Adrenal gland (tissue), 12 donors: ENCODE measurements around the gene MMADHC. TPM values are rescaled to one million over a fixed set of nuclear protein-coding genes. Genes with fewer than 3 reads are reported as not detected.
A peak's percentile ranks its signal among the peaks of the same experiment; 100 is the strongest.

Source experiments
- DNase-seq, 7 donors: peaks; one replicate each; pipeline ENCODE4 v3.0.0-alpha.2; 2019 to 2020
- H3K27ac ChIP-seq, 5 donors: fragments of 200-600 bp; sonication (generic) in 4 of 5; 1 replicate in 3 of 5; 2 replicates in 2 of 5; pipeline versions ENCODE4 v1.5.1 to v1.8.0; 2016 to 2020; ENCODE audit warnings: mild to moderate bottlenecking in 1 of 5
- H3K27me3 ChIP-seq: fragments of 200-600 bp; 2 replicates; pipeline ENCODE4 v1.8.0; 2021
- H3K36me3 ChIP-seq, 2 donors: fragments of 200-600 bp; replicated peaks in 1 of 2; 1 replicate in 1 of 2; 2 replicates in 1 of 2; pipeline versions ENCODE4 v1.5.1 to v1.8.0; 2018 to 2022
- H3K4me1 ChIP-seq, 2 donors: fragments of 200-600 bp; replicated peaks in 1 of 2; 1 replicate in 1 of 2; 2 replicates in 1 of 2; pipeline versions ENCODE4 v1.5.1 to v1.8.0; 2018 to 2021
- H3K4me3 ChIP-seq, 4 donors: fragments of 200-600 bp; sonication (generic) in 3 of 4; one replicate each; pipeline ENCODE4 v1.5.1; 2016 to 2018
- H3K9me3 ChIP-seq, 3 donors: fragments of 200-600 bp; sonication (generic) in 1 of 3; replicated peaks in 1 of 3; 1 replicate in 2 of 3; 2 replicates in 1 of 3; pipeline versions ENCODE4 v1.5.1 to v1.8.0; 2016 to 2021
- CTCF ChIP-seq, 6 experiments: fragments of 450-650 bp in 4 of 6; fragments of 200-600 bp in 2 of 6; sonication (generic) in 1 of 6; IDR thresholded peaks; 1 replicate in 5 of 6; 2 replicates in 1 of 6; pipeline versions ENCODE4 v1.5.1 to v1.8.0; 2016 to 2021; ENCODE audit warnings: antibody characterized with exemption in 6 of 6, mild to moderate bottlenecking in 2 of 6, moderate library complexity in 1 of 6
- POLR2A ChIP-seq, 2 donors: fragments of 450-650 bp; IDR thresholded peaks; one replicate each; pipeline ENCODE4 v1.6.1; 2017; ENCODE audit warnings: antibody characterized with exemption in 2 of 2, mild to moderate bottlenecking in 2 of 2, moderate library complexity in 1 of 2
- WGBS, 4 donors: extraction: QIAGEN DNeasy Blood & Tissue Kit in 2 of 4; methylation state at CpG; one replicate each; pipeline versions ENCODE4 v1.1.5 to v1.1.7; 2013 to 2017; 5-methylcytosine and 5-hydroxymethylcytosine counted together
- intact Hi-C, 2 donors: fragments of 100-400 bp; cut with DNase I; formaldehyde crosslinking; loops; one replicate each; pipeline versions ENCODE4 v1.14.1 to v1.15.0; 2022 to 2023
- polyA plus RNA-seq, 3 donors: library from polyadenylated mRNA; stranded (reverse); fragments of 200-250 nt in 2 of 3; fragments of 350-450 nt in 1 of 3; fragmentation: Illumina TruSeq in 1 of 3; extraction: RNeasy Lipid Tissue Mini Kit (QIAGEN cat#74804) in 1 of 3; gene quantifications; one replicate each; pipeline ENCODE4 v1.2.3, GENCODE V29; 2013 to 2014
- total RNA-seq, 9 donors: library from RNA; depleted of rRNA in 4 of 9; stranded (reverse); fragments of >200 nt in 4 of 9; fragments of 120-200 nt in 1 of 9; fragmentation: NEBNext Ultra II Directional in 1 of 9; extraction: Animal tissue kit (Norgen Biotek cat#: 25700) in 1 of 9; gene quantifications; one replicate each; pipeline versions ENCODE4 v1.1.0 to v1.2.4, GENCODE V29; 2013 to 2023
- donor health status: healthy with polysubstance abuse.
- donor health status: Bipolar disorder and iron deficiency.
- donor health status: DM: yes; HTN: yes; CAD: no.
- donor health status: DM: no; HTN: no; CAD: no.
- donor health status: DM: no; HTN: no; CAD: no.
- donor health status: DM: yes; HTN: yes; CAD: no.

The MMADHC gene
- total and polyA plus RNA-seq, 12 donors: 28.0 to 179 (median 91.0) TPM

- no peak for DNase-seq
- TF ChIP-seq CTCF (IDR thresholded peaks at IDR 0.05) (no peak), POLR2A (IDR thresholded peaks at IDR 0.05) (no peak)
- Histone ChIP-seq H3K4me1 (peaks cover 7 to 30% of the 10 kb centered on the region in 2 donors), H3K9me3 (no peaks in the 10 kb centered on the region), H3K27ac (no peak overlapping the region), H3K36me3 (peaks cover 0 to 60% of the 10 kb centered on the region in 2 donors), H3K4me3 (no peak overlapping the region), H3K27me3 (no peaks in the 10 kb centered on the region)
- WGBS, 4 donors: 72 to 80% (median 77%) methylated on average over 2 of the region's 2 CpGs
- intact Hi-C loops: no loop called here
These were observed 11.8 kb downstream of the MMADHC start for GRCh38 chr2:149575752-149576151.

- Histone ChIP-seq H3K4me1 (peaks cover 7 to 26% of the 10 kb centered on the region in 2 donors), H3K27me3 (no peaks in the 10 kb centered on the region), H3K4me3 (no peak overlapping the region), H3K9me3 (no peaks in the 10 kb centered on the region), H3K36me3 (peaks cover 0 to 60% of the 10 kb centered on the region in 2 donors), H3K27ac (no peak overlapping the region)
- intact Hi-C loops: no loop called here
- TF ChIP-seq POLR2A (IDR thresholded peaks at IDR 0.05) (no peak), CTCF (IDR thresholded peaks at IDR 0.05) (no peak)
- no peak for DNase-seq
These were observed 12.3 kb downstream of the MMADHC start for GRCh38 chr2:149575277-149575676.

GRCh38 chr2:149573760-149574159, 13.8 kb downstream of the MMADHC start:
- Histone ChIP-seq H3K27me3 (no peaks in the 10 kb centered on the region), H3K4me3 (no peak overlapping the region), H3K9me3 (no peaks in the 10 kb centered on the region), H3K36me3 (peaks cover 0 to 64% of the 10 kb centered on the region in 2 donors), H3K4me1 (peaks cover 7 to 15% of the 10 kb centered on the region in 2 donors), H3K27ac (no peak overlapping the region)
- no peak for DNase-seq
- no peak for TF ChIP-seq POLR2A (IDR thresholded peaks at IDR 0.05)
- peak in 4 of 6 experiments; percentile 6 to 52 (median 35) for TF ChIP-seq CTCF (IDR thresholded peaks at IDR 0.05)
- WGBS, 4 donors: 41 to 53% (median 47%) methylated on average over 2 of the region's 2 CpGs
- intact Hi-C loops: no loop called here

GRCh38 chr2:149572102-149572953, 15.2 kb downstream of the MMADHC start:
- 39 to 61% (median 59%) methylated on average over 6 of the region's 6 CpGs for WGBS, 4 donors
- Histone ChIP-seq H3K27me3 (no peaks in the 10 kb centered on the region), H3K9me3 (no peaks in the 10 kb centered on the region), H3K27ac (peak overlapping the region in 2 of 5 donors; percentile 7 to 15), H3K4me1 (peaks cover 7 to 10% of the 10 kb centered on the region in 2 donors), H3K36me3 (peaks cover 0 to 65% of the 10 kb centered on the region in 2 donors), H3K4me3 (no peak overlapping the region)
- intact Hi-C loops: no loop called here
- peak in 1 of 7 donors; percentile 18 for DNase-seq
- no peak for TF ChIP-seq POLR2A (IDR thresholded peaks at IDR 0.05)
- TF ChIP-seq CTCF (IDR thresholded peaks at IDR 0.05): no peak
